ENCODE measurements around the gene MRAS.
"Not testable (repeated sequence)": the region's sequence is repeated elsewhere in the genome, so short reads cannot be mapped to it uniquely, and the experiment has no call there.

MRAS gene

GRCh38 chr3:138423316-138423715 lies 74.9 kb downstream of the MRAS start:
- DNase-seq = no peak

- DNase-seq = no peak
Observed at GRCh38 chr3:138424323-138424722, 75.9 kb downstream of the MRAS start.

- DNase-seq = no peak
Observed at GRCh38 chr3:138426211-138426610, 77.8 kb downstream of the MRAS start.

- not testable (repeated sequence) for DNase-seq
Observed at GRCh38 chr3:138426754-138427153, 78.4 kb downstream of the MRAS start.

- no peak for DNase-seq
Observed at GRCh38 chr3:138429665-138430064, 81.3 kb downstream of the MRAS start.

GRCh38 chr3:138432576-138433240 lies 84.3 kb downstream of the MRAS start:
- no peak for DNase-seq

- no peak for DNase-seq
Observed at GRCh38 chr3:138433892-138434275, 85.5 kb downstream of the MRAS start.

GRCh38 chr3:138434276-138434874 lies 86.0 kb downstream of the MRAS start, which contains the start of gene ESYT3:
ESYT3 (plus strand) TSS chr3:138434616; CDS start chr3:138434799, 183 bp downstream.
- DNase-seq = peak; percentile 61

GRCh38 chr3:138434875-138435772 lies 86.7 kb downstream of the MRAS start:
- DNase-seq = no peak

GRCh38 chr3:138435840-138436239 lies 87.5 kb downstream of the MRAS start:
- no peak for DNase-seq

- no peak for DNase-seq
Observed at GRCh38 chr3:138437281-138437680, 88.9 kb downstream of the MRAS start.

- DNase-seq = no peak
Observed at GRCh38 chr3:138438896-138439295, 90.5 kb downstream of the MRAS start.

- DNase-seq = no peak
Observed at GRCh38 chr3:138439646-138440045, 91.3 kb downstream of the MRAS start.

GRCh38 chr3:138440121-138440521 lies 91.7 kb downstream of the MRAS start:
- peak; percentile 54 for DNase-seq

- peak; percentile 64 for DNase-seq
Observed at GRCh38 chr3:138440596-138440995, 92.2 kb downstream of the MRAS start.

GRCh38 chr3:138441256-138441655 lies 92.9 kb downstream of the MRAS start:
- DNase-seq = no peak

- peak; percentile 57 for DNase-seq
Observed at GRCh38 chr3:138441742-138442141, 93.4 kb downstream of the MRAS start.

- DNase-seq = peak; percentile 62
Observed at GRCh38 chr3:138442433-138442832, 94.1 kb downstream of the MRAS start.

- no peak for DNase-seq
Observed at GRCh38 chr3:138443091-138443490, 94.7 kb downstream of the MRAS start.

- DNase-seq = no peak
Observed at GRCh38 chr3:138443521-138444503, 95.4 kb downstream of the MRAS start.

- DNase-seq = no peak
Observed at GRCh38 chr3:138445236-138445635, 96.9 kb downstream of the MRAS start.

GRCh38 chr3:138445654-138446053 lies 97.3 kb downstream of the MRAS start:
- DNase-seq = no peak

Data from fibroblast of skin of scalp (primary cell).